HUES6 (cell line): ENCODE measurements around the gene MPV17L.
"Not testable (repeated sequence)": the region's sequence is repeated elsewhere in the genome, so short reads cannot be mapped to it uniquely, and the experiment has no call there.

ENCODE experiments used
- H3K27ac ChIP-seq: 2 replicates; pipeline ENCODE4 v1.7.0; 2013; ENCODE audit warnings: low read depth, mild to moderate bottlenecking, low read length, inconsistent platforms
- H3K27me3 ChIP-seq: 2 replicates; pipeline ENCODE4 v1.6.1; 2013; ENCODE audit warnings: low read length; ENCODE audit not compliant: control insufficient read depth, insufficient read depth
- H3K36me3 ChIP-seq: 2 replicates; pipeline ENCODE4 v1.6.1; 2013; ENCODE audit warnings: low read length; ENCODE audit not compliant: control insufficient read depth, insufficient read depth
- H3K4me1 ChIP-seq: 2 replicates; pipeline ENCODE4 v1.6.1; 2013; ENCODE audit warnings: low read length; ENCODE audit not compliant: control insufficient read depth, insufficient read depth
- H3K4me3 ChIP-seq: 2 replicates; pipeline ENCODE4 v1.5.1; 2013; ENCODE audit warnings: low read depth, low read length
- H3K9ac ChIP-seq: one replicate; pipeline ENCODE4 v1.6.1; 2013; ENCODE audit warnings: mild to moderate bottlenecking, low read length
- H3K9me3 ChIP-seq: 2 replicates; pipeline ENCODE4 v1.6.1; 2013; ENCODE audit warnings: low read depth, low read length; ENCODE audit not compliant: control insufficient read depth, insufficient read depth

MPV17L gene

GRCh38 chr16:15393025-15393424 lies 2.5 kb upstream of the MPV17L start:
- H3K9ac ChIP-seq, H3K27ac ChIP-seq, H3K9me3 ChIP-seq, H3K27me3 ChIP-seq, H3K4me3 ChIP-seq, H3K4me1 ChIP-seq, H3K36me3 ChIP-seq: not testable (repeated sequence)

GRCh38 chr16:15396509-15396829 lies 915 bp downstream of the MPV17L start:
- not testable (repeated sequence) for H3K9me3 ChIP-seq, H3K27me3 ChIP-seq, H3K27ac ChIP-seq, H3K4me1 ChIP-seq, H3K36me3 ChIP-seq
- peak overlapping the region; percentile 71 for H3K4me3 ChIP-seq
- H3K9ac ChIP-seq = peak overlapping the region; percentile 11

- no peak overlapping the region for H3K4me3 ChIP-seq
- H3K27me3 ChIP-seq = peaks cover 10% of the 10 kb centered on the region
- H3K27ac ChIP-seq = no peak overlapping the region
- H3K9me3 ChIP-seq = no peaks in the 10 kb centered on the region
- no peak overlapping the region for H3K9ac ChIP-seq
- no peaks in the 10 kb centered on the region for H3K36me3 ChIP-seq
- H3K4me1 ChIP-seq = peaks cover 5% of the 10 kb centered on the region
Measured at GRCh38 chr16:15396948-15397594, 1.5 kb downstream of the MPV17L start.

- no peaks in the 10 kb centered on the region for H3K9me3 ChIP-seq
- peaks cover 12% of the 10 kb centered on the region for H3K4me1 ChIP-seq
- no peak overlapping the region for H3K4me3 ChIP-seq
- peaks cover 10% of the 10 kb centered on the region for H3K27me3 ChIP-seq
- H3K27ac ChIP-seq = no peak overlapping the region
- H3K9ac ChIP-seq = no peak overlapping the region
- H3K36me3 ChIP-seq = no peaks in the 10 kb centered on the region
Measured at GRCh38 chr16:15398618-15399316, 3.2 kb downstream of the MPV17L start.

GRCh38 chr16:15399317-15399716 lies 3.8 kb downstream of the MPV17L start:
- Histone ChIP-seq H3K27me3 (peaks cover 10% of the 10 kb centered on the region), H3K4me1 (peaks cover 16% of the 10 kb centered on the region), H3K9ac (no peak overlapping the region), H3K27ac (no peak overlapping the region), H3K4me3 (no peak overlapping the region), H3K9me3 (no peaks in the 10 kb centered on the region), H3K36me3 (no peaks in the 10 kb centered on the region)

GRCh38 chr16:15400314-15400713 lies 4.8 kb downstream of the MPV17L start:
- H3K27me3 ChIP-seq, H3K9ac ChIP-seq, H3K4me3 ChIP-seq, H3K36me3 ChIP-seq, H3K9me3 ChIP-seq, H3K27ac ChIP-seq: not testable (repeated sequence)
- peaks cover 16% of the 10 kb centered on the region for H3K4me1 ChIP-seq

GRCh38 chr16:15401972-15402371 lies 6.4 kb downstream of the MPV17L start:
- Histone ChIP-seq H3K36me3 (no peaks in the 10 kb centered on the region), H3K4me1 (peaks cover 15% of the 10 kb centered on the region), H3K27me3 (no peaks in the 10 kb centered on the region), H3K9ac (no peak overlapping the region), H3K27ac (no peak overlapping the region), H3K4me3 (no peak overlapping the region), H3K9me3 (no peaks in the 10 kb centered on the region)

GRCh38 chr16:15403392-15403995 lies 7.9 kb downstream of the MPV17L start:
- Histone ChIP-seq H3K9me3 (no peaks in the 10 kb centered on the region), H3K4me1 (peaks cover 13% of the 10 kb centered on the region), H3K27ac (no peak overlapping the region)

GRCh38 chr16:15404091-15404490 lies 8.5 kb downstream of the MPV17L start:
- H3K9me3 ChIP-seq, H3K36me3 ChIP-seq, H3K27me3 ChIP-seq, H3K9ac ChIP-seq, H3K4me3 ChIP-seq, H3K27ac ChIP-seq: not testable (repeated sequence)
- peaks cover 13% of the 10 kb centered on the region for H3K4me1 ChIP-seq

More at GRCh38 chr16:15403392-15403995, 7.9 kb downstream of the MPV17L start:
- Histone ChIP-seq H3K9ac (no peak overlapping the region), H3K36me3 (no peaks in the 10 kb centered on the region), H3K27me3 (no peaks in the 10 kb centered on the region), H3K4me3 (no peak overlapping the region)

GRCh38 chr16:15404792-15405191 lies 9.2 kb downstream of the MPV17L start:
- Histone ChIP-seq H3K4me1 (peaks cover 13% of the 10 kb centered on the region), H3K36me3 (no peaks in the 10 kb centered on the region), H3K4me3 (no peak overlapping the region)

GRCh38 chr16:15407756-15408155 lies 12.2 kb downstream of the MPV17L start:
- not testable (repeated sequence) for H3K9me3 ChIP-seq, H3K27me3 ChIP-seq, H3K4me1 ChIP-seq, H3K36me3 ChIP-seq, H3K9ac ChIP-seq, H3K4me3 ChIP-seq, H3K27ac ChIP-seq

More at GRCh38 chr16:15404792-15405191, 9.2 kb downstream of the MPV17L start:
- H3K9me3 ChIP-seq = no peaks in the 10 kb centered on the region
- H3K27ac ChIP-seq = no peak overlapping the region
- no peak overlapping the region for H3K9ac ChIP-seq
- no peaks in the 10 kb centered on the region for H3K27me3 ChIP-seq
